NCI-H510A treated with DMSO at 0.1 percent for 48 hours (cell line): ENCODE data around the gene SLC5A12.

ENCODE experiments used
- DNase-seq: peaks from one replicate; lab custom pipeline; 2025; lab: John Stamatoyannopoulos, UW

Gene SLC5A12

DNA sequence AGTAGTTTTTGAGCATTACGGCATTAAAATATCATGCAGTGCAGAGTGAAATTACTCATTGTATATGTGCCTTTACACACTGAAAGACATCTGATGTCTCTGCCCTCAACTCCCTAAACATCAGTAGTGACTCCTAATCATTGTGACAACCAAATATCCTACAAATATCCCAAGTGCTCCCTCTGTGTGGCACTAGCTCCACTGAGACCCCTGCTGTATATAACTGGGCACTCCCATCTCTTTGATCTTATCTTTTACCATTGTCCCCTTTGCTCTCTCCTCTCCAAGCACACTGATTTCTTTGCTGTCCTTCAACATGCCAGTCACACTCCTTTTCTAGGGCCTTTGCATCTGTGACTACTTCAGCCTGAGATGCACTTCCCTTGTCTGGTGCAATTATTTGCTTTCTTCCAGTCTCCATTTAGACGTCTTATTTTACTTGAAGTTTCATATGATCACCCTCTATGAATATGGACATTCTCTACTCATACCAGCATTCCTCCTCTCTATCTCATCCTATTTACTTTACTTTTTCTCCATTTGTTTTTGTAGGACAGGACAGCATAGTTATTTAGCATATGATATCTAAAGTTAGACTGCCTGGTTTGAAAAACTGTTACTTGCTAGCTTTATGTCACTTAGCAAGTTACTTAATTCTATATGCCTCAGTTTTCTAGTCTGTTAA, 2.4 kb downstream of the SLC5A12 start:
- no peak for DNase-seq

DNA sequence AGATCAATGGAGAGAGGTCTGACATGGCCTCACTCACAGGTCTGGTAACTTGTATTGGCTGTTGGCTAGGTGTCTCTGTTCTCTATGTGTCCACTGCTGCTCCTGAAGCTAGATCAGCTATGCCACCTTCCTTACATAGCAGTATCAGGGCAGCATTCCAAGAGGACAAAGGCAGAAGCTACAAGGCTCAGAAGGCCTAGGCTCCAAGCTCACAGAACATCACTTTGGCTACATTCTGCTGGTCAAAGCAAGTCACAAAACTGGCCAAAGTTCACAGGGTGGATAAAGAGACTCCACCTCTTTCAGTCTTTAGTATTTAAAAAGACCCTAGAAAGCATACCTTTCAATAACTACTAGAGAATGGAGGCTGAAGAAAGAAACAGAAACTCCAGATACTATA, 4.1 kb downstream of the SLC5A12 start:
- DNase-seq, result no peak

GRCh38 chr11:26715133-26715532, 6.7 kb downstream of the SLC5A12 start:
- DNase-seq, result peak; percentile 14

- DNase-seq, result no peak
These were observed 9.4 kb downstream of the SLC5A12 start for GRCh38 chr11:26712497-26712896.

GRCh38 chr11:26710489-26710888, 11.4 kb downstream of the SLC5A12 start:
- DNase-seq, result no peak

- no peak for DNase-seq
These were observed 13.0 kb downstream of the SLC5A12 start for GRCh38 chr11:26708736-26709456.

DNA sequence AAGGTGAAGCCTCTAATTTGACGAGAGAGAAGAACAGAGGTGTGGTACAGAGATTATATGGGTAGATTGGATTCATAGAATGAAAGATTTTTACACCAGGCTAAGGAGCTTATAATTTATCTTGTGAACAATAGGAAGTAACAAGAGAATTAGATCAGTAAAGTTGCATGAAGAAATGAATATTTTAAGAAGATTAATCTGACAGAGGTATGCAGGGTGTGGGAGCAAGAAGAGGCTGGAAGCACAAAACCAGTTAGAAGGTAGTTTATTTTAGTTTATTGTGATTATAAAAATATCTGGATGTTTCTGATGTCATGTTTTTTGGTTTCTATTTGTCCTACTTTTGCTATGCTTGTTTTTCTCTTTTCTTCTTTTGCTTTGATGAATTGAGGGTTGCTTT, 15.7 kb downstream of the SLC5A12 start:
- DNase-seq, result no peak

DNA sequence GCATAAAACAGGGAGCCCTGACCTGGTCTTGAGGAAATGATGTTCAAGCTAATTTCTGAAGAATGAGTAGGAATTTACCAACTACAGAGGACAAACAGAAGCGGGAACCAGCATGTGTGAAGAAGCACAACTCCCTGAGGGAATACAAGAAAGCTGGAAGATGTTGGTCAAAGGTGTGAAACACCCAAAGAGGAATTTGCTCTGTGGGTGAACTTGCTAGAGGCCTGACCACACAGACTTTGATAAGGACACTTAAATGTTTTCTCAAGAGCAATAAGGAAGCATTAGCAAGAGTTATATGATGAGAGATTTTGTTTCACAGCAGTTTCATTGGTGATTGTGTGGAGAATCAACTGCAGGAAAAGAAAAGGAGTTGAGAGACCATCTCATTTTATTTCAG, 17.6 kb downstream of the SLC5A12 start:
- no peak for DNase-seq

GRCh38 chr11:26703411-26704191, 18.3 kb downstream of the SLC5A12 start:
- no peak for DNase-seq

GRCh38 chr11:26702406-26702805, 19.5 kb downstream of the SLC5A12 start:
- no peak for DNase-seq

GRCh38 chr11:26700574-26701235, 21.2 kb downstream of the SLC5A12 start:
- no peak for DNase-seq

DNA sequence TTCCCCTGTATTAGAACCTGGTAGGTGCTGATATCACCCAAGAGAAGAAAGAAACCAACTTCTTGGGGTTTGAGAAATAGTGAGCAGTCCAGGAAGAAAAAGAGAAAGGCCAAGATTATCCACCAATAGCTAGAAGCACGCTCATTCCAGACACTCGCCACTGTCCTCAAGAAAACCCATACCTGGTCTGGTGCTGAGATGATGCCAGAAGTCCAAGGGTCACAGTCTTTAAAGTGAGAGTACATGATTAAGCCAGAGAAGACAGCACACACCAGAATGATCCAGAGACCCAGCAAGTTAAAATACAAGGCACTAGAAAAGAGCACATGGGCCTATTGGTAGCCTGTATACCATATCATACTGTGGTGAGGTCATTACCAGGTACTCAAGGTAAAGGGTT, 23.6 kb downstream of the SLC5A12 start:
- no peak for DNase-seq

- DNase-seq, result peak; percentile 42
These were observed 25.5 kb downstream of the SLC5A12 start for GRCh38 chr11:26696330-26696729.

- DNase-seq, result no peak
These were observed 33.2 kb downstream of the SLC5A12 start for GRCh38 chr11:26688701-26689100.

DNA sequence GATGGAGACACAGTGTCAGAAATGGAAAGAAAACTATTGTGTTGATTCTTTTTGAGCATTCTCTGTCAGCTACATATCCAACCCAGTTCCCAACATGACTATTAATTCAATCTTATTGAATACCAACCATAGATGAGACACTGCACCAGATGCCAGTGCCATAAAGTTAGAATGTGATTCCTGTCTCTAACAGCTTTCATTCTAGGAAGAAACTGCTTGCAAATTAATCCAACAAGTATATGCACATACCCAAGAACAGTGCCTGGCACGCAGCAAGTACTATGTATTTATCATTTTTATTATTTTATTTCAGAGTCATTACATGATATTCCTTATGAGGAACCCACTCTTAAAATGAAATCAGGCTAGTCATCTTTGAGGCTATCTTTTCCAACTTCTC, 34.5 kb downstream of the SLC5A12 start:
- no peak for DNase-seq

DNA sequence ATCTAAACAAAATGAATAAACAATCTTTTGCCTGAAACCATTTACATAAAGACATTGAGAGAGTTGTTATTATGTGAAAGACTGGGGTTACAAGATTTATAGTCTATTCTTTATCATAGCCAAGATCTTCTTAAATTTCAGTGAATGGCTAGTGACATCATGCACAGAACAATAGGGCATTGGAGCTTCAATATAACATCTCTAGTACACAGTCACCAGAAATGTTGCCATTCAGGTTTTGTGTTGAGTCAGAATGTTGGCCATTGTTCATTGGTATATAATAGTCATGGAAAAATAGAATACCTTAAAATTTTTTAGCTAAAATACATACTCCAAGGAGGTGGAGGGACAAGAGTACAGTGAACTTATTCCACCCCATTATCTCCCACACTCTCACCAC, 44.3 kb downstream of the SLC5A12 start:
- no peak for DNase-seq

DNA sequence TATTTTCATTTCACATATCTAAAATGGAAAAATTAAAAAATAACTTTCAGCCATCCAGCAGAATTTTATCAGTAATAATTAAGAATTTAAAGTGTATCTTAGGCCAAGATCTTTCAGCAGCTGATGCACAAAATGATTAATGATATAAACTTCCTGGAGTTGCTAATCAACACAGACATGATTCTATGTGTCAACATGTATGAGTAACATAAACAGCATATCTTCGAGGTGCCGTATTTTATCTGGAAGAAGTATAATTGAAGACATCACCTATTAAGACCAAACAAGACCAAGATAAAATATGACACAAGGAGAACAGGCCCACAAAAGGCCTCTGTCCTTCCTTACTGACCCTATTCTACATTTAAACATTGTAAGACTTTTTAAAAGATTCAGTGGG, 45.2 kb downstream of the SLC5A12 start:
- no peak for DNase-seq

DNA sequence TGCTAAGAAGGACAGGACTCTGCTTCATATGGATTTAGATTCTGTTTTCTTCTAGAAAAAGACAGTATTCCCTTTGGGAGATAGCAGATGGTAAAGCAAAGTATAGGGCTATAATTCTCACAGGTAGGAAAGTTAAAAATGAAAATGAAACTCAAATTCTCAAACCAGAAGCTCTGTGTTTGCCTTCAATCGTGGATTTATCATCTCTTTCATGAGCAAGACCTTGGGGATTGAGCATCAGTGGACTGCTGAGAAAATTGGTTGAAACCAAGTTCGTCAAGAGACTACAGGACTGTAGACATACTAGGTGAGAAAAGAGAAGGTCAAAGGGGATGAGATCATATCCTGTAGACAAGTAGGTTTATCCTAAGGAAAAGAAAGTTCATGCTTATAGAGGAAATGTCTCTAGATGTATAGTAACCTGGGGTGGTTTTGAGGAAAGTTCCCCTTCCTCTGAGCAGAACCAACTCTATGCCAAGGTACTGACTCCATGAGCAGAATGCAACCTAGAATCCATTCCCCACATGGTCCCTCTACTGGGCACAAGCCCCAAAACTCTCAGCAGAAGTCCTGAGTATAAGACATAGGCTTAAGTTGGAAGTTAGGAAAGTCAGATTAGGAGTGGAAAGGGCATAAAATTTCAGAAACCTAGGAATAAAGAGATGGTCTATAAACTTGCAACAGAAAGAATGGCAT, 46.5 kb downstream of the SLC5A12 start:
- no peak for DNase-seq

GRCh38 chr11:26665946-26666345, 55.9 kb downstream of the SLC5A12 start:
- no peak for DNase-seq

GRCh38 chr11:26665036-26665435, 56.8 kb downstream of the SLC5A12 start:
- DNase-seq, result no peak

DNA sequence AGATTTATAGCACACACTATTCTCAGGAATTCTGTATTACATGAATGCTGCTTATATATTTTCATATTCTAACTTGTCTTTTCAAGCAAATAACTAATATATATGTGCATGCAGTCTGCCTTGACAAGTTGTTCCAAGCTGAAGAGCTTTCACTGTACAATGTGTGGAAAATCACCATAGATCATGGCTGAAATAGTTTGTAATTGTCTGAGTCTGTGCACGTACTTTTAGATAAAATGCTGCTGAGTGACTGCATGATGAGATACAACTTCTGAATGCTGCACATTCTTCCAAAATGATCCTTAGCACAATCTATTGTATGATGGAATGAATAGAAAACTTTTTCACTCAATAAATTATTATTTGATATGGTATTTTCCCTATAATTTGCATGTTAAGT, 58.9 kb downstream of the SLC5A12 start:
- no peak for DNase-seq

DNA sequence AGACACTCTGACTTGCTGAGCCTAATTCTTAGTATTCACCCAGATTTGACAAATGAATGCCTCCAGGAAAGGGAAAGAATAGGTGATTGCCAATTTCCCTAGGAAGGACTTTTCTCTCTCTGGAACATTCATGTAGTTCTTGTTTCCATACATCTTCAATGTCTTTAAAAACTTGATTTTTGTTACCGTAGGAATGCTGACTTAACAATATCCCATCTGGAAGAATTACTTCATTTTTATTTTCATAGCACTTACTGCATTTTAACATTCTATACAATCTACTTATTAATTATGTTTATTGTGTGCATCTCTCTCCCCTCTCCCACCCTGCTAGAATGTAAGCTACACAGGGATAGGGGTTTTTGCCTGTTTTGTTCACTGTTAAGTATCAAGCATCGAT, 66.6 kb downstream of the SLC5A12 start:
- DNase-seq, result no peak
